HG03571 (cell line): ENCODE measurements around the gene CLBA1.

Experiments used
- ATAC-seq: cut with Tn5 transposase; IDR thresholded peaks from one replicate; pipeline ENCODE4 v1.9.1; 2021; ENCODE audit not compliant: unreplicated experiment

Gene CLBA1

DNA sequence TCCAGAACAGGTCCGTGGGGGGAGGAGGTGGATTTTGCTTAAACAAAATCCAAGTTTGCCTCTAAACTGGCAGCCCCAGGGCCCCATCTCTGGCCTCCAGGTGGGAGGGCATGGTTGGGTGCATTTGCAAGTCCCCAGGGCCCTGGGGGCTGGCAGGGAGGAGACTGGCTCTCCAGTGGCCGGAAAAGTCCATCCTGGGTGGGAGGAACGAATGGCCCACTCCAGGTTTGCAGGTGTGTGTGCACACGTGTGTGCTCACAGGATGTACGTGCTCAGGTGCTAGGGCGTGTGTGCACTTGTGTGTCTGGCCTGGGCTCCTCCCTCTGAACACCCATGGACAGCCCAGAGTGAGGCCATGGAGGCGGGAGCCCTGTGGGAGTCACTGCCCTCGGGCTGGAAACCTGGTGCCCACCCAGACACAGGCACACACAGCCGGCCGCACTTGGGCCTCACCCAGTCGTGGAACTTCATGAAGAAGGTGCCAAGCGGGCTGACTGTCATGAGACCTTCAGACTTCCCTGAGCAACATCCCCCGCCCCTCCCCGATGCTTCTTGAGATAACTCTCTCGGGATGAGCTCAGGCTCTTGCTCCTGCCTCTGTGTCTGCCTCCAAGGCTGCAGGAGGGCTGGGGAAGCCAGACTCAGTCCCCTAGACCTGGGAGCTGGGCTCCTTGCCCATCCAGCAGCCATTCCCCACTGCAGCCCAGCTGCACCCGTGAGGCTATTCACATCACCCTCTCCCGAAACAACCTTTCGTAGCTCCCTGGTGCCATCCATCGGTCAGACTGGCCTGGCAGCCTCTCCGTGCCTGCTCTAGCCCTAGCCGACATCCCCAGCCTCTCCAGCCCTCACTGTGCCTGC, 16.8 kb upstream of the CLBA1 start:
- ATAC-seq: no peak

DNA sequence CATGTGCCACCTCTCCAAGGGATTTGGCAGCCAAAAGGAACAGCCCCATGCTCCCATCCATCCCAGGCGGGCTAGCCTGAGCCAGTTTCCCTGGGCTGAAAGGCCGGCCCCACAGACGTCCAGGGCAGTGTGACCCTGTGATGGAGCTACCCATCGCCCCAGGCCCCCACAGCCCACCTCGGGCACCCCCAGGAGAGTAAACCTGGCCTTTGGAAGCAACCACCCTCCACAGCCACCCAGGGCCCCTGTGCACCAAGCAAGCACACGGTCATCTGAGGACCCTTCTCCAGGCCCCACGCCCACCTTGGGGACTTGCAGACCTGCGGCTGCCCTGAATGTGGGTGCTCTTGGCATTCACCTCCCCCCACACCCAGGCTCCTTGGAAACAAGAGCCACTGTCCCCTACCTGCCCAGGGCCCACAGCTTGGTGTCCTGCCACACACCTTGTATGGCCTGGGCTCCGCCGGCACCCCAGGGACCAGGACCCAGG, 15.8 kb upstream of the CLBA1 start:
- ATAC-seq: no peak

DNA sequence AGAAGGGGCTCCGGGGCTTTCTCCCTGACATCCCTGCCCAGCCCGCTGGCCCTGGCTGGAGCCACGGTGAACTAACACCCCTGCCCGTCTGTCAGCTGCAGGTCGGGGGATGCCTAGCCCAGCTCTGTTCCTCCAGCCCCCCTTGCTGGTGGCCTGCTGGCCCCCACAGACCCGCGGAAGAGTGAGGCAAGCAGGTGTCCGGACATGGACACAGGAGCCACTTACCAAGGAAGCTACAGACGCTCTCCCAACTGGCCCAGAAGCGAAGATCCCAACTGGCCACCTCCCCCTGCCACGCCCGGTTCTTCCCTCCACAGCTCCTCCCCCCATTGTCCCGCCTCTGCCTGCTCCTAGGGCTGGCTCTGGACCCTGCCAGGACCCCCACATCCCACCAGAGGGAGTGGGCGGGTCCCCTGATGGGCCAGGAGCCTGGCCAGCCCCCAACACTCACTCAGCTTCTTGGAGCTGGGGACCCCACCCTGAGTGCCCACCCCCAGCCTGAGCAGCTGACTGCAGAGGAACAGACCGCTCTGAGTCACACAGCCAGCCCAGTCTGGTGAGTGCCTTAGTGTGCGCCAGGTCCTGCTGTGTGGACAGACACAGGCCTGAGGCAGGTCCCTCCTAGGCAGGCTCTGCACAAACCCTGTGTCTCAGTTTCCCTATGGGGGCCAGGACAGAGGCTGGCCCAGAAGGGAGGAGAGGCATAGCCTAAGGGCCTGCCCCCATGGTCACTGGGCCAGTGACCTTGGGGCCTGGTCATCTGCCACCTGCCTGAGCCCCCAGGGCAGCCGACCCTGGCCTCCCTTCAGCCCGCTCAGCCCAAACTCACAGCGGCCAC, 15.1 kb upstream of the CLBA1 start:
- no peak for ATAC-seq

DNA sequence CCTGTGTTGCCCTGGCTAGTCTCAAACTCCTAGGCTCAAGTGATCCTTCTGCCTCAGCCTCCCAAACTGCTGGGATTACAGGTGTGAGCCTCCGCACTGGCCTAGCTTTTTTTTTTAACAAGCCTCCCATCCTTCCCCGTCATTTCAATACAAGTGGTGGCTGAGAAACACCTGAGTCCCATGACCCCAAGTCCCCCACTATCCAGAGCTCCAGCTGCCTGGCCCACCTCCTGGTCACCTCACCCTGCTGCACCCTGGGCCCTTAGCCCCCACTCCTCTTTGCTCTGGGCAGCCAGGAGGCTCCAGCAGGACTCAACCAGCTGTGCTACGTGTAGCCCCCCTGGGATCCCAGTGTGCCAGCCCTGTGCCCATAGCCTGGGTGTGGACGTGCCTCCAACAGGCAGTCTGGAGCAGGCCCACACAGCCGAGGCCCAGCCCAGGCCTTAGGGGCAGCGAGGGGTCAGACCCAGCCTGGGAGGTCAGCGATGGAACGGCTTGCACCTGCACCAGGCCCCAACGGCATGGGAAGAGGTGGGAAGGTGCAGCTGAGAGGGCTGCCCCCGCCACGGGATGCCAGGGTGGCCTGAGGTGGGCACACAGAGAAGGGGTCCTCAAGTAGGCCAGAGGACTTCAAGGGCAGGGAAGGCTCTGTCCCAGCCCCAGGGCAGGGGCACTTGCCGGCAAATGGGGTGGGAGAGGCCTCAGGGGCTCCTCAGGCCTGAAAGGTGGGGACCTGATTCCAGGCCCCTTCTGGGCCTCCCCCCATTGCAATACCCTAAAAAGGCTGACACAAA, 13.9 kb upstream of the CLBA1 start:
- no peak for ATAC-seq

DNA sequence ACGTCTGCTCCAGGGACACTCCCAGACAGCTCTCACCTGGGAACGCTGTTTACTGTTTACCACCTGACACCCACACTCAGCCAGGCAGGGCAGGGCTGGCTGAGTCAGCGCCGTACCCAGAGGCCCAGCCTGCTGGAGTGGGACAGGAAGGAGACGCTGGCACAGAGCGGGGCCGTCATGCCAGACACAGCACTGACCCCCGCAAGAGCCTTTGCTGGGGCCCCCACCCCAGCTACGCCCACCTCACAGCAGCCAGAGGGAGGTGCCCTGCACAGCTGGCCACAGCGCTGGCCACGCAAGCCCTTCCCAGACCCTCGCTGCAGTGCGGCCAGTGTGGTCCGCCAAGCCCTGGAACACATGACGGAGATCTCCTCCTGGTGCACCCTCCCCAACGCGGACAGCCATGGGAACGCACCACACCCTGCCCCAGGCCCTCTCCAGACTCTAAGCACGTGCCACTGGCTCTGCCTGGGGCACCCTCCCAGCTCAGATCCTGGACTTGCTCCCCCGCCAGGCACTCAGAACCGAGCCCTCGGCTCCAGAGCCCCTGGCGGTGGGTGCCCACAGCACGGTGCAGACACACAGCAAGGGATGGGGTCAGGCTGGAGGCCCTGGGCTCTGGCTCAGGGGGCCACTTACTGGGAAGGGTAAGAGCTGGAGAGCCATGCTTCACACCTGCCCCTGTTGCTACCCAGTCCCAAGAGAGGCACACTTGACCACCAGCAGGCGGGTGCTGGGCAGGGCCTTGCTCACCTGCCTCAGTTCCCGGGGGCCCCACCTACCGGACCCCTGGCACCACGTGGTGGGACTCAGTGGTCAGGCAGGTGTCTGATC, 13.1 kb upstream of the CLBA1 start:
- ATAC-seq: no peak

DNA sequence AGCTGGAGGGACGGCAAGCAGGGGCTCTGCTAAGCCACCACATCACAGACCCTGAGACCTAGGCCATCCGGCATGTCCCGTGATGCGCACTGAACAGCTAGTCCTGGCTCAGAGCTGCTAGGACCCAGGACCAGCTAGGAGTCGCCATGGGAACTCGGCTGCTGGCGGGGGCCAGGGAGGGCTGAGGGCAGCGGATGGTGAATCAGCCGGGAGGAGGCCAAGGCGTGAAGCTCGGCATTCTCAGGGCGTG, 12.5 kb upstream of the CLBA1 start:
- ATAC-seq: no peak

DNA sequence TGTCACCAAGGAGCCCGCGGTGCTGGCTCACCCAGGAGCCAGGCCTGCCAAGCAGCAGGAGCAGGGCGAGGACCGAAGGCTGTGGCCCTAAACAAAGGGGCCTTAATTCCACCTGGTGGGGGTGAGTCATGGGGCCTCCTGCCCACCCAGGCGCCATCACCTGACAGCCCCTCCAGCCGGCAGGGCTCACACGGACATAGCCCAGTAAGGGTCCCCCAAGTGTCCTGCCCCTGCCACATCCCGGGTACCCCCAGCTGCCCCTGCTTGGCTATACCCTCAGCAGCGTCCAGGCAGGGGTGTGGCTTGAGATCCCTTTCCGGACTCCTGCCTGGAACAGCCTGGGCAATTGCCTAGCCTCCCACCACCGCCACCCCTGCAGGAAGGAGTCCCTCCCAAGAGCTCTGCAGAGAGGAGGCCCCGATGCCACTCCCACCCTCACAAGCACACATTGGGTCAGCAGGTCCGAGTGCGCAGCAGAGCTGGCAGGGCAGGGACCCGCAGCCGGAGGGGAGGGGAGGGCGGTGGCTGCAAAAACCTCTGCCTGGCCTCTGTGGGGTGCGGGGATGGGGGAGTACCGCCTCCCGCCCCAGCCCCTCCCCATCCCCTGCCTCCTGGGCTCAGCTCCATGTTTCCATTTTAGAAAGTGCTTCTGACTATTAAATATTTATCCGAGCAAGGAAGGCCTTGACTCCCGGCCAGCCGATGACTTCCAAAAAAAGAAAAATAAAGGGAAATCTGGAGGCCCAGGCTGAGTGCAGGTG, 12.0 kb upstream of the CLBA1 start:
- no peak for ATAC-seq

DNA sequence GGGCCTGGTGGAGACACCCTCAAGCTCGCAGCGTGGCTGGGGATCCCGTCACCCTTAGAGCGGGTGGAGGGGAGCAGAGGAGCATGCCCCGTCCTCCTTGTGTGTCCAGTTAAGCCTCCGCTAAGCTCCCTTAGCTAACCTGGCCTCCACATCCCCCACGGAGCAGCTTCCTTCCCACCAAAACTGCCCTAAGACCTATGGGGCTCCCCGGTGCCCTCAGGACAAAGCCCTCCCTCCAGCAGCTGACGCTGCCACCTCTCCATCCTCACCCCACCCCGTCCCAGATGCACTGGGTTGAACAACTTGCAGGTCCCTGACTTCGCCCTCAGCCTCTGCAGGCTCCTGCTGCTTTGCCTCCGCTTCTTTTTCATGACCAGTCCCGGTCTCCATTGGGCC, 11.4 kb upstream of the CLBA1 start:
- no peak for ATAC-seq

DNA sequence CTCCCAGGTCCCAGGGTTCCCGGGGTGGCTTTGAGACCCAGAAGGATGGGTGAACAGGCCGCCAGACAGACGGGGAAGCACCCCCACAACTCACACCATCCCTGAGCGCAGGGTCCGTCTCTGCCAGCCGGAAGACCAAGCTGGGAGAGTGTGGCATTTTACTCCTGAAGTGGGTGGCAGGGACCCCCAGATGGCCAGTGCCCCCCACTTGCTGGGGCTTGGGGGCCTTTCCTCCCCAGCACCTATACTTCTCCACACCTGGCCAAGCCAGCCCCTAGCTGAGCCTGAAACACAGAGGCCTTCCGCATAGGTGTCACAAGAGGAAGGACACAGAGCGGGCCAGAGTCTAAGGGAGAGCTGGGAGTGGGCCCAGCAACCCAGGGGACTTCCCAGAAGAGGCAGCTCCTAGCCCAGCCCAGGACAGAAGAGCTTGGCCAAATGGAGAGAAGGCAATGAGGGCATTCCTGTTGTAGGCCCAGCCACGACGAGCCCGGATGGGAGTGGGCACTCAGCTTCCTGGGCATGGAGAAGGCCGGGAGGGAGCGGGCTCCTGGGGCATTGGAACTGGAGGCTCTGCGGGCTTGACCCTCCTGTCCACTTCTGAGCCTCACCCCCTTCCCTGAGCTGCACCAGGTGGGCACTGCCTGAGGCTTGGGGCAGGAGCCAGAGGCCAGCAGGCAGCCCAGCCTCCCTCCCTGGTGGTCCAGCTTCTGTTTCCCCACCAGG, 10.8 kb upstream of the CLBA1 start:
- no peak for ATAC-seq

DNA sequence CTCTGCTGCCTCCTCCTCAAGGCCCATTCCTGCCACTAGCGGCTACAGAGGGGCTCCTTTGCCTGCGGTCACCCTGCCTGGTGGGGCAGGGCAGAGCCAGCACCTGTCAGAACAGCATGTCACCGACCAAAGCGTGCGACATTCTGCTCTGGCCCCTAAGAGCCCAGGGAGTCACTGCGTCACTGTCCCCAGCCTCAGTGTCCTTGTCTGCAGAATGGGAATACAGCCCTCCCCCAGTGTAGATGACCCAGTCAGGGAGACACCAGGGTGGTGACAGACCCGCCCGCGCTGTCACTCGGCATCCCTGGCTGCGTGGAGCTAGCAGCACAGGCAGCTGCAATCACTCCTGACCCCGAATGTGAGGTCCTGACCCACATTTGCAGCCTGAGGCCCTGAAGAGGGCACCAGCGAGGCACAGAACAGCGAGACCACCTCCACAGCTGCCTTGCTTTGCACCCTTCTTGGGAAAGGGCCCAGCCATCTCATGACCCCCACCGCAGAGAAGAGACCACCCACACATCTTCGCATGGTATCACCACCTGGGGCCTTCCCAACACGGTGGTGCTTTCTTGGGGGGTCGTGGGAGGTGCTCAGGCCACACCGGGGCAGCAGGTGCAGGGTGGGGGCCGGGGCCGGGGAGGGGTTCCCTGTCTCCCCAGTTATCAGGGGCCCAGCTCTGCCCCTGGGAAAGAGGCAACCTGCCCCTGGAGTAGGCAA, 9.9 kb upstream of the CLBA1 start:
- ATAC-seq: no peak

DNA sequence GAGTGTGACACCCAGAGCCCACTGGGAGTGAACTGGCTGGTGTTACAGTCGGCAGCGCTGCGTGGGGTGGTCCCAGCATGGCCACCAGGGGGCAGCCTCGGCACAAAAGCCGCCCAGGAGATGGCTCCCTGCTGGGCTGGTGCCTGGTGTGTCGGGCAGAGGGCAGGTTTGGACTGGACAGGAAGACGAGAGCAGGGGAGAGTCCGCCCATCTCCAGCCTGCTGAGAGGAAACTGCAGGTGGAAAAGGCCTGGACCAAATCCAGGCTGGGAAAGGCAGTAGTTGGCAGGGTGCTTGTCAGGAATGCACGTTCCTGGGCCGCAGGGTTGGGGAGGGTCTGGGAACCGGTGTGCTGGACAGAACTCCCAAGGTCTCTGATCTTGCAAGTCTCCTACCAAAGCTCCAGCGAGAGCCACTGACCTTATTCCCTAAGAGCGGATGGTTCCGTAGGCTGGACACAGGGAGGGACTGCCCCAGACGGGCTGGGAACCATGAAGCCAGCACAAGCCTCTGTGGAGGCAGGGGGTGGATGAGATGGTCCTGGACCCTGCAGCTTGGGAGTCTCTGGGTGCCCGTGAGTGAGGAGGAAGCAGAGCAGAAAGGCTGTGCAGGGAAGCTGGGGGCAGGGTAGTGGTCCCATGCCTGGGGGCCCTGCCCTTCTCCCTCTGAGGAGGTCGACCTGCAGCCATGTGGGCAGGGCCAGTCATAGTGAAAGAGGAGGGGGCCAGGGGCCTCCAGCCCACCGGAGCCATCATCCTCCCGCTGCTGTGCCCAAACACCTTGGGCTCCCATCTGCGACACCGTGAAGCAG, 9.2 kb upstream of the CLBA1 start:
- no peak for ATAC-seq

DNA sequence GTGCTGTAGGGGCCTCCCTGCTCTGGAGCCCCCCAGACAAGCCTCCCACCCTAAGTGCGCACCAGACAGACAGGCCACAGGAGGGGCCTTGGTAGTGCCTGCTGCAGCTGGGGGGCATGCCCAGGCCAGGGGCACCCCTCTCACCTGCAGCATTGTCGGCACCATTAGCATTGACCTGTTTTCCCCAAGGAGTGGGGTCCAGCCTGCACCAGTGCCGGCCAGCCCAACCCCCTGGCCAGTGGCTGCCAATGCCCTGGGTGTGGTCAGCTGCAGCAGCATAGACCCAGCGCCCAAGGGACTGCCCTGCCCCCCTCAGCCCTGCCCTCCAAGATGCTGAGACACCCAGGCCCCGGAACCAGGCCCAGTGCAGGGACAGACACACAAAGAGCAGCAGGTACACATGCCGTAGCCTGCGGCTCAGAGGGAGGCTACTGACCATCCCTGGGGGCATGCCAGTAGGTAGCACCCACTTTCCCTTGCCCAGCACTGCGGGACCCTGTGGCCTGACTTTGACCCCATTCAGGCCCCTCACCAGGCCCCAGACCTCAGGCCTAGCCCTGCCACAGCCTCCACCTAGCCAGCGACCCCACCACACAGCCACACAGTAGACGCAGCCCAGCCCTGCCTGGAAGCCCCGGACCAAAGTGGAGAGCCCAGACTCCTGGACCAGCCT, 8.4 kb upstream of the CLBA1 start:
- no peak for ATAC-seq

DNA sequence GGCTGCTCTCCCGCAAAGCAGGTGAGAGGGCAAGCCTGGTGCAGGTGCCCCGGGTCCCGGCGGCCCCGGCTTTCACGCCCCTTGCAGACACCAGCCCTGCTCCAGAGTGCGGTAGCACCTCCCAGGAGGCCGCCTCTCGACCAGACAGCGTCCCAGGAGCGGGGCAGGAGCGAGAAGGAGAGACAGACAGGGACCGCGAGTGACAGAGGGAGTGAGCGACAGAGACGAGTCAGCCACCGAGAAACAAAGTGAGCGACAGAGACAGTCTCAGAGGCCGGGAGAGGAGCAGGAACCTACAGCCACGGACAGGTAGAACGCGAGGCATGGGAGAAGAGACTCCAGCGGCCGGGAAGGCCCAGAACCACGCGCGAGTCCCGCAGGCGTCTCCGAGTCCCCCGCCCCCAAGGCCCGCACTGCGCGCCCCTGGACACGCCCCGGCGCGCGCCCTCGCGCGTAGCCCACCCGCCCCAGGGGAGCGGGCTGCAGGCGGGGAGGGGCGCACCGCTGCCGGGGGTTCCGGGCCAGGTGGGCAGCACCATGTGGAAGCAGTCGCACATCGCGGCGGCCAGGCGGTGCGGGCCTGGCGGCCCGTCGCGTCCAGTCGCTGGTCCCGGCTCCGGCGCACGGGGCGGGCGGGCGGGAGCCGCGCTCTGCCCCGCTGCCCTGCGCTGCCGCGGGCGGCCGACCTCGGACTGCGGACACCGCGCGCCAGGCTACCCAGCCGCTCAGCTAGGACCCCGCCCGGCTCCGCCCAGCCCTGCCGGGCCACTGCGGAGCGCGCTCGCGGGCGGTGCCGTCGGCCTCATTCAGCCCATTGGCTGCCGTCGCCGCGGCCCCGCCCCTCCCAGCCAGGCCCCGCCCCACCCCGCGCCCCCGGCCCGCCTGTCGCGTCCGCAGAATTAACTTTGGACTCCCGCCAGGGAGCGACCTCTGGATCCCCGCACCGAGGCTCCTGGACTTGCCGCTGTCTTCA, 7.6 kb upstream of the CLBA1 start, which contains the start of gene AHNAK2:
TSS of gene AHNAK2 (minus strand) at position 694 of the 973 bp plus-strand sequence. CDS start at position 557, 137 bp downstream.
- no peak for ATAC-seq

DNA sequence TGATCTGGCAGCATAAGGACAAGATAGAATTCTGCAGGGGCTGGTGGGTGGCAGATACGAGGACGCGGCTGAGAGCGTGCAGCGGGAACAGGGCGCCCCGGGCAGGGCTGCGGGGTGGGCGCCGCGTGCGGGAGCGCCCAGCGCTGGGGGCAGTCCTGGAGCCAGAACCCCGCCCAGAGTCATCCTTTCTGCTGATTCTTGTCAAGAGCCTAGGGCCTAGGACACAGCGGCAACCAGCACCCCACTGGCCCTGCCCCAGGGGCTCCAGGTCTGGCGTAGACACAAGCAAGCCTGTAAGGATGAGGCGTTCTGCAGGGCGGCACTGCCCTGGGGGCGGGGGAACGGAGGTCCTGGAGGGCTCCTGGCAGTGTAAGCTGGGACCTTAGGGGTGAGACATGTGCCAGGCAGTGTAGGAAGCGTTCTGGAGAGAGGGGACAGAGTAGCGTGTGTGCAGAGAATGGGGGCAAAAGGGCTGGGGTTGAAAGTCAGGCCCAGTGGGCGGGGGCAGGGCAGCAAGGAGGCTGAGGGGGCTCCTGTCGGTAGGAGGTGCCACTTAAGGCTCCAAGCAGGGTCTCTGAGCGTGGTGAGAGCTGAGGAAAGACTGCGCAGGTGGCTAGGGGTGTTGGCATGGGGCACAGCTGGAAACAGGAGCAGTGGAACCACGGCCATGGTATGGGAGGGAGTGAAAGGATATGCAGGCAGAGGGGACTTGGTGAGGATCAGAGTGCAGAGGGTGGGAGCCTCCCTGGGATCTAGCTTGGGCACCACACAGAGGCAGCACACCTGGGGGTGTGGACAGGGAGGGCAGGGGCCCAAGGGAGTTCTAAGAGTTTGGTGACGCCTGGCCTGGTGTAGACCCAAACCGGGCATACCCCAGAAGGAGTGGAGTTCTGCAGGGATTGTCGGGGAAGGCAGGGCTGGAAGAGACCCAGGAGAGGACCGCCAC, 6.6 kb upstream of the CLBA1 start:
- ATAC-seq: no peak
